Measurements from ENCODE around the gene FANCB.

The FANCB gene

GRCh38 chrX:14832586-14832985, 40.3 kb downstream of the FANCB start:
- no peak for FAIRE-seq

- no peak for FAIRE-seq
These were observed 40.7 kb downstream of the FANCB start for GRCh38 chrX:14832151-14832550.

- no peak for FAIRE-seq
These were observed 43.2 kb downstream of the FANCB start for GRCh38 chrX:14829643-14830042.

GRCh38 chrX:14826319-14826718, 46.5 kb downstream of the FANCB start:
- FAIRE-seq, result no peak

GRCh38 chrX:14825851-14826250, 47.0 kb downstream of the FANCB start:
- FAIRE-seq, result no peak

GRCh38 chrX:14819769-14820168, 53.1 kb downstream of the FANCB start:
- FAIRE-seq, result no peak

- no peak for FAIRE-seq
These were observed 55.3 kb downstream of the FANCB start for GRCh38 chrX:14817571-14817970.

GRCh38 chrX:14802943-14803710, 69.7 kb downstream of the FANCB start:
- FAIRE-seq, result no peak

- FAIRE-seq, result no peak
These were observed 71.7 kb downstream of the FANCB start for GRCh38 chrX:14801136-14801535.

- no peak for FAIRE-seq
These were observed 74.0 kb downstream of the FANCB start for GRCh38 chrX:14798805-14799397.

Measured in A204.1 (cell line).